Astrocyte (in vitro differentiated cells and primary cell): ENCODE measurements around the gene INPP4A. TPM values are rescaled to one million over a fixed set of nuclear protein-coding genes. Genes with fewer than 3 reads are reported as not detected.

Source experiments
- DNase-seq: peaks from one replicate; pipeline ENCODE4 v3.0.0-alpha.2; 2010; ENCODE audit warnings: low read depth
- FAIRE-seq: peaks from 2 replicates; lab custom pipeline; 2011; peaks lifted over from hg19 to GRCh38; lab: Jason Lieb, UNC
- H2AFZ ChIP-seq: 2 replicates; pipeline ENCODE4 v1.6.0; 2012; ENCODE audit warnings: low read depth, low read length, inconsistent platforms
- H3K27ac ChIP-seq: 2 replicates; pipeline ENCODE4 v1.5.1; 2011; ENCODE audit warnings: low read depth, low read length, inconsistent platforms
- H3K27me3 ChIP-seq: 2 replicates; pipeline ENCODE4 v1.6.0; 2011; ENCODE audit warnings: low read length, inconsistent platforms; ENCODE audit not compliant: insufficient read depth
- H3K36me3 ChIP-seq: 2 replicates; pipeline ENCODE4 v1.5.1; 2011; ENCODE audit warnings: low read length, inconsistent platforms; ENCODE audit not compliant: insufficient read depth
- H3K4me1 ChIP-seq: 2 replicates; pipeline ENCODE4 v1.5.1; 2011; ENCODE audit warnings: low read length, inconsistent platforms; ENCODE audit not compliant: insufficient read depth
- H3K4me2 ChIP-seq: 2 replicates; pipeline ENCODE4 v1.6.0; 2012; ENCODE audit warnings: low read length, inconsistent platforms
- H3K4me3 ChIP-seq: 2 replicates; pipeline ENCODE4 v1.5.1; 2011; ENCODE audit warnings: low read depth, mild to moderate bottlenecking, low read length, inconsistent platforms; ENCODE audit not compliant: insufficient read depth
- H3K79me2 ChIP-seq: 2 replicates; pipeline ENCODE4 v1.6.0; 2012; ENCODE audit warnings: mild to moderate bottlenecking, low read length, inconsistent platforms; ENCODE audit not compliant: insufficient read depth
- H3K9ac ChIP-seq: 2 replicates; pipeline ENCODE4 v1.6.0; 2012; ENCODE audit warnings: mild to moderate bottlenecking, low read length, inconsistent platforms
- H3K9me3 ChIP-seq: 2 replicates; pipeline ENCODE4 v1.5.1; 2012; ENCODE audit warnings: low read depth, mild to moderate bottlenecking, low read length, inconsistent platforms; ENCODE audit not compliant: insufficient read depth
- H4K20me1 ChIP-seq: 2 replicates; pipeline ENCODE4 v1.6.0; 2012; ENCODE audit warnings: low read length, inconsistent platforms; ENCODE audit not compliant: insufficient read depth
- H3K27ac Mint-ChIP-seq: one replicate; pipeline ENCODE4 v1.8.0; 2021; ENCODE audit warnings: mild to moderate bottlenecking, mixed read lengths; ENCODE audit not compliant: unreplicated experiment
- H3K27me3 Mint-ChIP-seq: one replicate; pipeline ENCODE4 v1.8.0; 2021; ENCODE audit warnings: low read depth, mixed read lengths; ENCODE audit not compliant: unreplicated experiment
- H3K36me3 Mint-ChIP-seq: one replicate; pipeline ENCODE4 v1.8.0; 2021; ENCODE audit warnings: low read depth, mixed read lengths; ENCODE audit not compliant: unreplicated experiment
- H3K4me1 Mint-ChIP-seq: one replicate; pipeline ENCODE4 v1.8.0; 2021; ENCODE audit warnings: low read depth, mixed read lengths; ENCODE audit not compliant: unreplicated experiment
- H3K4me3 Mint-ChIP-seq: one replicate; pipeline ENCODE4 v1.8.0; 2021; ENCODE audit warnings: mild to moderate bottlenecking, moderate library complexity, mixed read lengths; ENCODE audit not compliant: unreplicated experiment
- H3K9me3 Mint-ChIP-seq: one replicate; pipeline ENCODE4 v1.8.0; 2021; ENCODE audit warnings: mild to moderate bottlenecking, mixed read lengths; ENCODE audit not compliant: unreplicated experiment
- CTCF ChIP-seq: IDR thresholded peaks from 2 replicates; pipeline ENCODE4 v1.5.1; 2011; ENCODE audit warnings: low read depth, mild to moderate bottlenecking, inconsistent platforms, low read length, moderate library complexity; ENCODE audit not compliant: insufficient read depth
- EZH2 ChIP-seq: IDR thresholded peaks from 2 replicates; pipeline ENCODE4 v1.6.1; 2012; ENCODE audit warnings: mild to moderate bottlenecking, low read length, inconsistent platforms; ENCODE audit not compliant: insufficient read depth
- total RNA-seq: library from RNA; stranded (reverse); gene quantifications from 2 replicates; pipeline ENCODE4 v1.2.1, GENCODE V29; 2021

The INPP4A gene
- total RNA-seq, 1 donor from 2014 or later, result 19.4 TPM

- H3K4me1 Mint-ChIP-seq, result peaks cover 13% of the 10 kb centered on the region
Observed at GRCh38 chr2:98512699-98513098, 68.0 kb downstream of the INPP4A start.

GRCh38 chr2:98514096-98514639 lies 69.5 kb downstream of the INPP4A start:
- peaks cover 12% of the 10 kb centered on the region for H3K4me1 Mint-ChIP-seq
- FAIRE-seq, result no peak

More at GRCh38 chr2:98512699-98513098, 68.0 kb downstream of the INPP4A start:
- no peak overlapping the region for H2AFZ ChIP-seq
- TF ChIP-seq EZH2 (no peak), CTCF (no peak)
- H3K36me3 ChIP-seq, result no peaks in the 10 kb centered on the region
- H3K9me3 ChIP-seq, result no peaks in the 10 kb centered on the region
- DNase-seq (no peak), FAIRE-seq (no peak)
- no peak overlapping the region for H3K27ac ChIP-seq
- H3K27ac Mint-ChIP-seq, result no peak overlapping the region
- peaks cover 5% of the 10 kb centered on the region for H3K79me2 ChIP-seq
- H3K27me3 Mint-ChIP-seq, result no peaks in the 10 kb centered on the region
- H3K9ac ChIP-seq, result no peak overlapping the region
- H3K36me3 Mint-ChIP-seq, result peaks cover 8% of the 10 kb centered on the region
- H4K20me1 ChIP-seq, result peaks cover 30% of the 10 kb centered on the region
- H3K4me2 ChIP-seq, result no peak overlapping the region
- H3K4me3 ChIP-seq, result no peak overlapping the region
- H3K27me3 ChIP-seq, result no peaks in the 10 kb centered on the region
- H3K4me1 ChIP-seq, result peaks cover 14% of the 10 kb centered on the region
- H3K9me3 Mint-ChIP-seq, result peaks cover 6% of the 10 kb centered on the region
- no peak overlapping the region for H3K4me3 Mint-ChIP-seq

More at GRCh38 chr2:98514096-98514639, 69.5 kb downstream of the INPP4A start:
- H3K4me1 ChIP-seq, result peaks cover 3% of the 10 kb centered on the region
- H3K27ac Mint-ChIP-seq, result no peak overlapping the region
- peaks cover 5% of the 10 kb centered on the region for H3K79me2 ChIP-seq
- TF ChIP-seq CTCF (no peak), EZH2 (no peak)
- no peaks in the 10 kb centered on the region for H3K9me3 ChIP-seq
- H4K20me1 ChIP-seq, result peaks cover 15% of the 10 kb centered on the region
- H3K4me3 ChIP-seq, result no peak overlapping the region
- no peak overlapping the region for H3K4me3 Mint-ChIP-seq
- H3K9me3 Mint-ChIP-seq, result peaks cover 3% of the 10 kb centered on the region
- H3K9ac ChIP-seq, result no peak overlapping the region
- no peak overlapping the region for H3K27ac ChIP-seq
- H3K4me2 ChIP-seq, result no peak overlapping the region
- H2AFZ ChIP-seq, result no peak overlapping the region
- H3K27me3 ChIP-seq, result no peaks in the 10 kb centered on the region
- H3K36me3 ChIP-seq, result no peaks in the 10 kb centered on the region
- H3K27me3 Mint-ChIP-seq, result no peaks in the 10 kb centered on the region
- no peak for DNase-seq
- H3K36me3 Mint-ChIP-seq, result peaks cover 8% of the 10 kb centered on the region
